ENCODE measurements around the gene NTN5. TPM values are rescaled to one million over a fixed set of nuclear protein-coding genes. Genes with fewer than 3 reads are reported as not detected.
"Not testable (repeated sequence)": the region's sequence is repeated elsewhere in the genome, so short reads cannot be mapped to it uniquely, and the experiment has no call there.

The NTN5 gene
- total RNA-seq, 1 donor from 2014 or later: not detected

DNA sequence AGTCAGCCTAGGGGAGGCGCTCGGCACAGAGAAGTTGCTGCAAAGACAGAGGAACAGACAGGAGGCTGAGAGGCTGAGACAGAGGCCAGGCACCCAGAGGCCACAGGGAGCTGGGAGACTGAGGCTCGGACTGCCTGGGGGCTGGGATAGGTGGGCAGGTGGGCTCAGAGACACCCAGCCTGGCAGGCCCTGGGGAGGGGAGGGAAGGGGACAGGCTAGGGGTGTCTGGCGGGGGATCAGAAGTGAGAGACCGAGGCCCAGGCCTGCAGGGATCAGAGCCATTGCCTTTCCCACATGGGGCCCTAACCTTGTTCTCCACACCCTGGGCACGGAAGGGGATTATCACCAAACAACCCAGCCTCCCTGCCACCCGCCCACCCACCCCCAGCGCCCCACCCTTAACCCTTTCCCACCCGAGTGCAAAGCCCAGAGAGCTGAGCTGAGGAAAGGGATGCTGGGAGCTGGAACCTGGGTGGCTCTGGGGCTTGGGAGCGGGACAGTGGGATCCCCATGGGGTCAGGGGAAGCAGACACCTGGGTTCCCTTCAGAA is 1.3 kb downstream of the NTN5 start:
- no peak for FAIRE-seq
- peak in 1 of 2 donors; percentile 22 for DNase-seq (ENCODE audit: low spot score in 2 of 2)

GRCh38 chr19:48670699-48671445 is 1.9 kb downstream of the NTN5 start:
- no peak for FAIRE-seq
- DNase-seq (ENCODE audit: low spot score in 2 of 2): peak in 1 of 2 donors; percentile 22

- FAIRE-seq: no peak
- DNase-seq (ENCODE audit: low spot score in 2 of 2): no peak
Observed at GRCh38 chr19:48669903-48670668, 2.7 kb downstream of the NTN5 start.

DNA sequence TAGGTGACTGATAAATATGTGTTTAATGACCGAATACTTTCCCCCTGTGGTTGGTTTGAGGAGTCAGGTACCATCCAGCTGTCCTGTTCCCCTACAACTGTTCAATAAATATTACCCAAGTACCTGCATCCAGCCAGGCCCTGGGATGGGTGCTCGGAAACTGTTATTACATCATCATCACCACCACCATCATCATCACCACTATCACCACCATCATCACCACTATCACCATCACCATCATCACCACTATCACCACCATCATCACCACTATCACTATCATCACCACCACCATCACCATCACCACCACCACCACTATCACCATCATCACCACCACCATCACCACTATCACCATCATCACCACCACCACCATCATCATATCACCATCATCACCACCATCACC is 4.1 kb downstream of the NTN5 start:
- FAIRE-seq (no peak), DNase-seq (ENCODE audit: low spot score in 2 of 2) (no peak)

DNA sequence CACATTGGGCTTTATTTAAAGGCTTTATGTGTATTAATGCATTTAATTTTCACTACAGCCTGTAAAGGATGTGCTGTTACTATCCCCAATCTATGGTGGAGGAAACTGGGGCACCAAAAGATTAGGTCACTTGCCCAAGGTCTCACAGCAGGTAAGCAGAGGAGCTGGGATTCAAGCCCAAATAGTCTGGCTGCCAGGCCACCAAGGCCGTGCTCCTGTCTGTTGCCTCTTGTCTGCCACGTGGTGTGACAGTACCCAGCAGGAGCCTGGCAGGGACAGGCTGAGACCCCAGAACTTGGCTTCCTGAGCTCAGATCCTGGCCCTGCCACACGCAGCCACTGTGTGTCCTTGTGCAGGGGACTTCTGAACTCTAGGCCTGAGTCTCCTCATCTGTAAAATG is 4.5 kb downstream of the NTN5 start:
- FAIRE-seq: no peak
- no peak for DNase-seq (ENCODE audit: low spot score in 2 of 2)

GRCh38 chr19:48665786-48666185 is 7.0 kb downstream of the NTN5 start:
- DNase-seq (ENCODE audit: low spot score in 2 of 2): no peak
- no peak for FAIRE-seq

DNA sequence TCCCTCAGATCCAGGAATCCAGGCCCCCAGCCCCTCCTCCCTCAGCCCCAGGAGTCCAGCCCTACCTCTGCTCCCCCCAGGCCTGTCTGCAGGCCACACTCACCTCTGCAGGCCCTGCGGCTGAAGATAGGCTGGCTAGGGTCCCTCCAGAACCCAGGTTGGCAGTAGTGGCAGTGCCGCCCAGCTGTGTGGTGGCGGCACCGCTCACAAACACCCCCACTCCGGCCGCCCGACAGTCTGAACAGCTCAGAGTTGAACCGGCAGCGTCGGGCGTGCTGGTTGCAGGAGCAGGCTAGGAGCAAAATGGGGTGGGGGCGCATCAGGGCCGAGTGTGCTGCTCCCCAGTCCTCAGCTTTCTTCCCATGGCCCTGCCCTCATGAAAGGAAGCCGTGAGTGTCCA is 8.3 kb downstream of the NTN5 start:
- DNase-seq (ENCODE audit: low spot score in 2 of 2) (no peak), FAIRE-seq (no peak)

DNA sequence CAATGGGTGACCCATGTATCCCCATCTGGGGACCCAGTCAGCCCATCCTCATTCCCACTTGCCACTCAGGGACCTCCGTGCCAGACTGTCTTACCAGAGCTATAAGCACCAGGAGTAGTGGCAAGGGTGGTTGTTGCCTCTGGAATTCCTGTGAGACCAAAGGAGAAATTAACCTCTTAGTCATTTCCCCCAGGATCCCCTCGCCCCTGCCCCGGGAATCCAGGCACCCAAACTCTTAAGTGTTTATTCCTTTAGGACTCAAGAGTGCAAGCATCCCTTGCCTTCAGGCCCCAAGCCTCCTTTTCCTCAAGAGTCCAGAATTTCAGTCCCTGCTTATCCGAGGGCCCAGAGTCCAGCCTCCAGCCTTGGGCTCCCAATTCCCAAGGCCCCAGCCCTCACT is 9.2 kb downstream of the NTN5 start:
- no peak for FAIRE-seq
- DNase-seq (ENCODE audit: low spot score in 2 of 2): no peak

- DNase-seq (ENCODE audit: low spot score in 2 of 2): no peak
- no peak for FAIRE-seq
Observed at GRCh38 chr19:48661711-48662090, 11.1 kb downstream of the NTN5 start.

GRCh38 chr19:48660852-48661710 is 11.7 kb downstream of the NTN5 start:
- no peak for FAIRE-seq

GRCh38 chr19:48659768-48660167 is 13.0 kb downstream of the NTN5 start:
- FAIRE-seq: no peak

More at GRCh38 chr19:48660852-48661710, 11.7 kb downstream of the NTN5 start:
- peak; percentile 90 to 98 for DNase-seq (ENCODE audit: low spot score in 2 of 2)

DNA sequence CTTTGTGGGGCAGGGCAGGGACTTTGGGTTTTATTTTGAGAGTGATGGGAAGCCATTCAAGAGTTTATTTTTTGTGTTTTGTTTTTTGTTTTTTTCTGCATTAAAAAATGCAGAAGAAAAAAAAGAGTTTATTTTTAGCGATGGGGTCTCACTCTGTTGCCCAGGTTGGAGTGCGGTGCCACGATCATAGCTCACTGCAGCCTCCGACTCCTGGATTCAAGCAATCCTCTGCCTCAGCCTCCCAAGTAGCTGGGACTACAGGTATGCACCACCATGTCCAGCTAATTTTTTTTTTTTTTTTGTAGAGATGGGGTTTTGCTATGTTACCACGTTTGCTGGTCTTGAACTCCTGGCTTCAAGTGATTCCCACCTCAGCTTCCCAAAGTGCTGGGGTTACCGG is 14.3 kb downstream of the NTN5 start:
- no peak for DNase-seq (ENCODE audit: low spot score in 2 of 2)
- FAIRE-seq: no peak

More at GRCh38 chr19:48659768-48660167, 13.0 kb downstream of the NTN5 start:
- peak in 1 of 2 donors; percentile 29 for DNase-seq (ENCODE audit: low spot score in 2 of 2)

GRCh38 chr19:48657828-48658227 is 15.0 kb downstream of the NTN5 start:
- not testable (repeated sequence) for FAIRE-seq; DNase-seq (ENCODE audit: low spot score in 2 of 2)

DNA sequence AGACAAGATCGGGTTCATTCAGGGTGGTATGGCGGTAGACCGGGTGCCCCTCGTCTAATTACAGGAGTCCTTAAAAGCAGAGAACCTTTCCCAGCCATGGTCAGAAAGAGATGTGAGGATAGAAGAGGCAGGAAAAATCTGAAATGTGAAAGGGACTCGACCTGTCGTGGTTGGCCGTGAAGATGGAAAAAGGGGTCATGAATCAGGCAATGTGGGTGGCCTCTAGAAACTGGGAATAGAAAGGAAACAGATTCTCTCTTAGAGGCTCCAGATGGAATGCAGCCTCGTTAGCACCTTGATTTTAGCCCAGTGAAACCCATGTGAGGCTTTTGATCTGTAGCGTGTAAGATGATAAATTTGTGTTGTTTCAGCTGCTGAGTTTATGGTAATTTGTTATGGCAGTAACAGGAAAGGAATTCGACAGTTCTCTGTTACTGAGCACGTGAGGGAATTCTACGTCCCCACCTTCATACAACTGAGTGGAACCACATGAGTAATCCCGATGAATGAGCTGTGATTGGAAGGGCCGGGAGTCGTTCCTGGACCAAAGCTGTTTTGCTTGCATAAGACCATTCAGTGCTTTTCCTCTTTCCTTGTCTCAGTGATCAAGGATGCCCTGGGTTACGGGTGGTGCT is 15.9 kb downstream of the NTN5 start:
- no peak for DNase-seq (ENCODE audit: low spot score in 2 of 2)
- FAIRE-seq: no peak

GRCh38 chr19:48654299-48655059 is 18.3 kb downstream of the NTN5 start:
- no peak for DNase-seq (ENCODE audit: low spot score in 2 of 2)
- FAIRE-seq: no peak

GRCh38 chr19:48651683-48652048 is 21.2 kb downstream of the NTN5 start:
- DNase-seq (ENCODE audit: low spot score in 2 of 2) (no peak), FAIRE-seq (no peak)

DNA sequence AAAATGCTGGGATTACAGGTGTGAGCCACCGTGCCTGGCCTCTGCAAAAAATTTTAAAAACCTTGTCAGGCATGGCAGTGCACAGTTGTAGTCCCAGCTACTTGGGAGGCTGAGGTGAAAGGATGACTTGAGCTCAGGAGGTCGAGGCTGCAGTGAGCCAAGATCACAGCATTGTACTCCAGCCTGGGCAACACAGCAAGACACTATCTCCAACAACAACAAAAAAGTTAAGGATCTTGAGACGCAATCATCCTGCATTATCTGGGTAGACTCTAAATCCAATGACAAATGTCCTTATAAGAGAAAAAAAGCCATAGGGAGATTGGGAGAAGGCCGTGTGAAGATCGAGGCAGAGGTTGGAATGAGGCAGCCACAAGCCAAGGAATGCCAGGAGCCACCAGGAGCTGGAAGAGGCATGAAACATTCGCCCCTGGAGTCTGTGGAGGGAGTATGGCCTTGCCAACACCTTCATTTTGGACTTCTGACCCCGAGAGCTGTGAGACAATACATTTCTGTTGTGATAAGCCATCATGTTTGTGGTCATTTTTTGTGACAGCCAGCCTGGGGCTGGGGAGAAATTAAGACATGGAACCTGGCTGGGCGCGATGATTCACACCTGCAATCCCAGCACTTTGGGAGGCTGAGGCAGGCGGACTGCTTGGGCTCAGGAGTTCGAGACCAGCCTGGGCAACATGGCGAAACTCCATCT is 21.7 kb downstream of the NTN5 start:
- DNase-seq (ENCODE audit: low spot score in 2 of 2): no peak
- no peak for FAIRE-seq

GRCh38 chr19:48648134-48648533 is 24.7 kb downstream of the NTN5 start:
- DNase-seq (ENCODE audit: low spot score in 2 of 2) (no peak), FAIRE-seq (no peak)

DNA sequence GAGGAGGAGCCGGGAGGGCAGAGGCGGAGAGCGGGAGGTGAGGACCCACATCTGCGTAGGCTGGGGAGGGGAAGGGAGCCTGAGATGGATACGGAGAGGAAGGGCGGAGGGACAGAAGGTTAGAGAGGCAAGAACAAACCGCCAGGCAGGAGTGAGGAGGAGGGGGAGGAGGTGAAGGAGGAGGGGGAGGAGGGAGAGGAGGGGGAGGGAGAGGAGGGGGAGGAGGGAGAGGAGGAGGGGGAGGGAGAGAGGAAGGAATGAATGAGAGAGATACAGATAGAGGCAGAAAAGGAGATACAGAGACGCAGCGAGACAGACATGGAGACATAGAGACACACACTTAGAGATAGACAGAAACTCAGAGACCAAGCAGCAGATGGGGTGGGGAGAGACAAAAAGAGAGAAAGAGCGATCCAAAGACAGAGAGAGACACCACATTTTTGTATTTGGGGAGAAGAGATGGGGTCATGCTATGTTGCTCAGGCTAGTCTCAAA is 26.0 kb downstream of the NTN5 start:
- peak in 1 of 2 donors; percentile 24 for DNase-seq (ENCODE audit: low spot score in 2 of 2)
- no peak for FAIRE-seq
